Heart left ventricle (tissue), 16 donors: ENCODE data around the gene KPNA6. TPM values are rescaled to one million over a fixed set of nuclear protein-coding genes. Genes with fewer than 3 reads are reported as not detected.
A peak's percentile ranks its signal among the peaks of the same experiment; 100 is the strongest.

Experiments used
- ATAC-seq, 4 donors: fragments of 200-7000 bp; cut with Tn5 transposase; one replicate each; pipeline ENCODE4 v1.9.1; 2020 to 2022; ENCODE audit warnings: moderate library complexity in 4 of 4, mild to moderate bottlenecking in 3 of 4, moderate number of reproducible peaks in 1 of 4
- DNase-seq, 5 donors: peaks; one replicate each; pipeline ENCODE4 v3.0.0-alpha.2; 2020
- H3K27ac ChIP-seq, 12 donors: fragments of 200-600 bp; sonication (generic) in 4 of 12; one replicate each; pipeline versions ENCODE4 v1.5.0 to v1.8.0; 2016 to 2022; ENCODE audit warnings: mild to moderate bottlenecking in 2 of 12
- H3K27me3 ChIP-seq, 9 donors: fragments of 200-600 bp; sonication (generic) in 2 of 9; one replicate each; pipeline versions ENCODE4 v1.5.1 to v1.8.0; 2016 to 2022; ENCODE audit warnings: mild to moderate bottlenecking in 3 of 9
- H3K36me3 ChIP-seq, 9 donors: fragments of 200-600 bp; sonication (generic) in 2 of 9; one replicate each; pipeline versions ENCODE4 v1.5.0 to v1.8.0; 2018 to 2022; ENCODE audit warnings: mild to moderate bottlenecking in 2 of 9
- H3K4me1 ChIP-seq, 12 donors: fragments of 200-600 bp; sonication (generic) in 4 of 12; one replicate each; pipeline versions ENCODE4 v1.5.0 to v1.8.0; 2016 to 2022; ENCODE audit warnings: mild to moderate bottlenecking in 3 of 12
- H3K4me3 ChIP-seq, 12 donors: fragments of 200-600 bp; sonication (generic) in 4 of 12; one replicate each; pipeline versions ENCODE4 v1.5.0 to v1.8.0; 2017 to 2022; ENCODE audit warnings: mild to moderate bottlenecking in 9 of 12, moderate library complexity in 4 of 12
- H3K9me3 ChIP-seq, 12 donors: fragments of 200-600 bp; sonication (generic) in 4 of 12; one replicate each; pipeline versions ENCODE4 v1.5.0 to v1.8.0; 2016 to 2022; ENCODE audit warnings: mild to moderate bottlenecking in 1 of 12
- POLR2A ChIP-seq, 2 donors: fragments of 450-650 bp; IDR thresholded peaks; one replicate each; pipeline ENCODE4 v1.6.1; 2017; ENCODE audit warnings: antibody characterized with exemption in 2 of 2, mild to moderate bottlenecking in 2 of 2, moderate library complexity in 2 of 2
- WGBS, 4 donors: extraction: QIAGEN DNeasy Blood & Tissue Kit in 2 of 4; methylation state at CpG; one replicate each; pipeline versions ENCODE4 v1.1.5 to v1.1.7; 2013 to 2018; 5-methylcytosine and 5-hydroxymethylcytosine counted together
- intact Hi-C, 10 donors: fragments of 100-400 bp; cut with DNase I; formaldehyde crosslinking; loops; one replicate each; pipeline versions ENCODE4 v1.11.1 to v1.14.2; 2022
- polyA plus RNA-seq, 2 donors: library from polyadenylated mRNA; stranded (reverse); fragments of 200-250 nt; gene quantifications; one replicate each; pipeline ENCODE4 v1.2.3, GENCODE V29; 2013
- total RNA-seq, 9 donors: library from RNA; depleted of rRNA in 2 of 9; stranded (reverse); fragments of >200 nt in 2 of 9; fragmentation: NEBNext Ultra II Directional in 3 of 9; extraction: Animal tissue kit (Norgen Biotek cat#: 25700) in 3 of 9; gene quantifications; one replicate each; pipeline versions ENCODE4 v1.1.0 to v1.2.4, GENCODE V29; 2016 to 2023
- TF ChIP-seq, protein P1 (sequence below), 12 donors: fragments of 200-600 bp; sonication (generic) in 4 of 12; IDR thresholded peaks; one replicate each; pipeline versions ENCODE4 v1.5.0 to v1.8.0; 2018 to 2022; ENCODE audit warnings: antibody characterized with exemption in 12 of 12, mild to moderate bottlenecking in 5 of 12
- donor health status: ischemic (EF 13 %, LVEDD 7.1; RV severe dilation, severe dysfunction).
- donor health status: healthy with polysubstance abuse.
- donor health status: DM: no; HTN: yes; CAD: no.
- donor health status: DM: no; HTN: no; CAD: no.
- donor health status: ischemic (EF 25% LVEDD 6.9; RV normal size, moderate dysfunction).
- donor health status: ischemic (EF 25% LVEDD 5.7; RV mildly dilated, moderate dysfunction).
- donor health status: healthy.
- donor health status: DM: yes; HTN: yes; CAD: no.
- donor health status: ischemic (EF 35%, LVEDD 5.7; RV mildly dilated, moderate dysfunction).
- donor health status: nonischemic (EF 11% LVEDD 7.7; RV severe dilation, severe dysfunction).
- donor health status: DM: yes; HTN: yes; CAD: no.
- donor health status: PGD.
- donor health status: ischemic (EF 29% LVEDD 5.4; RV normal size, mild dysfunction).
- donor health status: nonischemic (EF 23%, LVEDD 6.1; RV moderate dilation, normal function).

The KPNA6 gene
- total and polyA plus RNA-seq, 11 donors, result 10.2 to 99.2 (median 75.2) TPM

- TF ChIP-seq POLR2A (IDR thresholded peaks at IDR 0.05), result no peak
- TF ChIP-seq, protein P1, sequence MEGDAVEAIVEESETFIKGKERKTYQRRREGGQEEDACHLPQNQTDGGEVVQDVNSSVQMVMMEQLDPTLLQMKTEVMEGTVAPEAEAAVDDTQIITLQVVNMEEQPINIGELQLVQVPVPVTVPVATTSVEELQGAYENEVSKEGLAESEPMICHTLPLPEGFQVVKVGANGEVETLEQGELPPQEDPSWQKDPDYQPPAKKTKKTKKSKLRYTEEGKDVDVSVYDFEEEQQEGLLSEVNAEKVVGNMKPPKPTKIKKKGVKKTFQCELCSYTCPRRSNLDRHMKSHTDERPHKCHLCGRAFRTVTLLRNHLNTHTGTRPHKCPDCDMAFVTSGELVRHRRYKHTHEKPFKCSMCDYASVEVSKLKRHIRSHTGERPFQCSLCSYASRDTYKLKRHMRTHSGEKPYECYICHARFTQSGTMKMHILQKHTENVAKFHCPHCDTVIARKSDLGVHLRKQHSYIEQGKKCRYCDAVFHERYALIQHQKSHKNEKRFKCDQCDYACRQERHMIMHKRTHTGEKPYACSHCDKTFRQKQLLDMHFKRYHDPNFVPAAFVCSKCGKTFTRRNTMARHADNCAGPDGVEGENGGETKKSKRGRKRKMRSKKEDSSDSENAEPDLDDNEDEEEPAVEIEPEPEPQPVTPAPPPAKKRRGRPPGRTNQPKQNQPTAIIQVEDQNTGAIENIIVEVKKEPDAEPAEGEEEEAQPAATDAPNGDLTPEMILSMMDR (IDR thresholded peaks at IDR 0.05), result no peak
- H3K4me1 ChIP-seq, result peaks cover 4 to 60% (median 39%) of the 10 kb centered on the region in 12 donors
- no peak for ATAC-seq
These were observed 76.8 kb downstream of the KPNA6 start for GRCh38 chr1:32184650-32185049.

GRCh38 chr1:32186077-32186476 is 78.2 kb downstream of the KPNA6 start:
- no peak overlapping the region for H3K4me3 ChIP-seq
- H3K4me1 ChIP-seq, result peaks cover 4 to 51% (median 31%) of the 10 kb centered on the region in 12 donors
- no peaks in the 10 kb centered on the region for H3K9me3 ChIP-seq
- H3K36me3 ChIP-seq, result peaks cover 0 to 99% (median 95%) of the 10 kb centered on the region in 9 donors
- no peak for DNase-seq
- WGBS, 4 donors, result 84 to 97% (median 93%) methylated on average over 2 of the region's 2 CpGs
- H3K27ac ChIP-seq, result no peak overlapping the region
- H3K27me3 ChIP-seq, result no peaks in the 10 kb centered on the region
- TF ChIP-seq, protein P1 (IDR thresholded peaks at IDR 0.05), result no peak
- TF ChIP-seq POLR2A (IDR thresholded peaks at IDR 0.05), result no peak
- intact Hi-C loops, result no loop called here
- ATAC-seq, result no peak

More at GRCh38 chr1:32184650-32185049, 76.8 kb downstream of the KPNA6 start:
- intact Hi-C loops, result no loop called here
- H3K4me3 ChIP-seq, result no peak overlapping the region
- H3K27ac ChIP-seq, result no peak overlapping the region
- H3K27me3 ChIP-seq, result no peaks in the 10 kb centered on the region
- H3K36me3 ChIP-seq, result peaks cover 0 to 87% (median 85%) of the 10 kb centered on the region in 9 donors
- no peak for DNase-seq
- H3K9me3 ChIP-seq, result no peaks in the 10 kb centered on the region

DNA sequence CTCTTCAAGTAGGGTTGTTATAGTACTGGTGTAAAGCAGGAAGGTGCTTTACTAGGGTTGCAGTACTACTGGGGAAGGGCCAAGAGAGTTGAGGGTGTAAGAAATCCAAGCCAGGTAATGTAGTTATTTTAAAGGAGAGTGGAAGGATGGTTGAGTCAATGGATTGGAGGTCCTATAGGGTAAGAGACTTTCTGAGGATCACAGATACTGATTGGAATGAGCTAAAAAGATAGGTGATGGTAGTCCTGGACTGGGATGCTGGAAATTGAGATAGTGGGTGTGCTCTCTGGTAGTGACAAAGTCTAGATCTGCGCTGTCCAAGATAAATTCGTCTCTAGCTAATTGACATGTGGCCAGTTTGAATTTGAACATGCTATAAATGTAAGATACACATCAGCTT is 78.6 kb downstream of the KPNA6 start:
- intact Hi-C loops, result no loop called here
- H3K4me1 ChIP-seq, result peaks cover 2 to 47% (median 26%) of the 10 kb centered on the region in 12 donors

DNA sequence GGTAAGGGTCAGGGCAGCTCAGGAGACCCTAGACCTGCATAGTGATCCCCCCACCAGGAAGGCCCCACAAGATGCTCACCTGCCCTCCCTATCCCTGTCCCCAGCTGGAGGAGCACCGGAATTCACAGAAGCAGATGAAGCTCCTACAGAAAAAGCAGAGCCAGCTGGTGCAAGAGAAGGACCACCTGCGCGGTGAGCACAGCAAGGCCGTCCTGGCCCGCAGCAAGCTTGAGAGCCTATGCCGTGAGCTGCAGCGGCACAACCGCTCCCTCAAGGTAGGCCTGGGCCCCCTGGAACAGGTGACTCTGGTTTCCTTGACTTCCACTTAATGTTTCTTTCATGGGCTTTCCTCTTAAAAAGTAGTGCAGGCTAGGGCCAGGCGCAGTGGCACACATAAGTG is 80.0 kb downstream of the KPNA6 start:
- peaks cover 0 to 33% (median 13%) of the 10 kb centered on the region in 12 donors for H3K4me1 ChIP-seq
- peaks cover 0 to 99% (median 95%) of the 10 kb centered on the region in 9 donors for H3K36me3 ChIP-seq
- H3K9me3 ChIP-seq, result no peaks in the 10 kb centered on the region
- H3K27me3 ChIP-seq, result no peaks in the 10 kb centered on the region
- ATAC-seq, result peak in 1 of 4 donors; percentile 20
- H3K27ac ChIP-seq, result no peak overlapping the region
- DNase-seq, result no peak
- intact Hi-C loops, result no loop called here
- no peak overlapping the region for H3K4me3 ChIP-seq
- WGBS, 4 donors, result 95 to 100% (median 97%) methylated on average over 9 of the region's 9 CpGs
- TF ChIP-seq POLR2A (IDR thresholded peaks at IDR 0.05), result no peak
- TF ChIP-seq, protein P1 (IDR thresholded peaks at IDR 0.05), result no peak

More for the DNA sequence above, 78.6 kb downstream of the KPNA6 start:
- TF ChIP-seq, protein P1 (IDR thresholded peaks at IDR 0.05), result no peak
- no peak for TF ChIP-seq POLR2A (IDR thresholded peaks at IDR 0.05)
- H3K27me3 ChIP-seq, result no peaks in the 10 kb centered on the region
- DNase-seq (no peak), ATAC-seq (no peak)
- H3K4me3 ChIP-seq, result no peak overlapping the region
- H3K9me3 ChIP-seq, result no peaks in the 10 kb centered on the region
- H3K36me3 ChIP-seq, result peaks cover 0 to 99% (median 95%) of the 10 kb centered on the region in 9 donors
- WGBS, 4 donors, result 83 to 92% (median 87%) methylated on average over 2 of the region's 2 CpGs
- H3K27ac ChIP-seq, result no peak overlapping the region
